HG03342 (cell line): ENCODE measurements around the gene SNX15.
"Not testable (repeated sequence)": the region's sequence is repeated elsewhere in the genome, so short reads cannot be mapped to it uniquely, and the experiment has no call there.

Source experiments
- ATAC-seq: cut with Tn5 transposase; IDR thresholded peaks from one replicate; pipeline ENCODE4 v1.9.1; 2021; ENCODE audit warnings: mild to moderate bottlenecking, moderate library complexity; ENCODE audit not compliant: unreplicated experiment

Gene SNX15

GRCh38 chr11:65013888-65014725 lies 13.1 kb upstream of the SNX15 start, which contains the start of gene ARL2:
ARL2 (plus strand) TSS chr11:65014160; CDS start chr11:65014208, 48 bp downstream.
- ATAC-seq: peak; percentile 73

- ATAC-seq: no peak
Measured at GRCh38 chr11:65014726-65015227, 12.5 kb upstream of the SNX15 start.

GRCh38 chr11:65016705-65017104 lies 10.5 kb upstream of the SNX15 start:
- no peak for ATAC-seq

GRCh38 chr11:65017937-65018336 lies 9.3 kb upstream of the SNX15 start:
- no peak for ATAC-seq

- ATAC-seq: no peak
Measured at GRCh38 chr11:65019824-65020223, 7.4 kb upstream of the SNX15 start.

GRCh38 chr11:65021003-65021402 lies 6.2 kb upstream of the SNX15 start:
- no peak for ATAC-seq

- no peak for ATAC-seq
Measured at GRCh38 chr11:65021509-65021908, 5.7 kb upstream of the SNX15 start.

- ATAC-seq: not testable (repeated sequence)
Measured at GRCh38 chr11:65023502-65023901, 3.7 kb upstream of the SNX15 start.

GRCh38 chr11:65026810-65027209 lies 429 bp upstream of the SNX15 start:
- no peak for ATAC-seq

GRCh38 chr11:65032216-65032615 lies 5.0 kb downstream of the SNX15 start:
- no peak for ATAC-seq

GRCh38 chr11:65034423-65034822 lies 7.2 kb downstream of the SNX15 start:
- ATAC-seq: no peak

- ATAC-seq: no peak
Measured at GRCh38 chr11:65035579-65035978, 8.3 kb downstream of the SNX15 start.

GRCh38 chr11:65036931-65037330 lies 9.7 kb downstream of the SNX15 start:
- no peak for ATAC-seq

GRCh38 chr11:65040520-65040846 lies 13.2 kb downstream of the SNX15 start:
- no peak for ATAC-seq

GRCh38 chr11:65040847-65041622 lies 13.8 kb downstream of the SNX15 start, which contains the start of gene SAC3D1:
SAC3D1 (plus strand) TSS chr11:65041210; CDS start chr11:65041293, 83 bp downstream.
- peak; percentile 85 for ATAC-seq

- no peak for ATAC-seq
Measured at GRCh38 chr11:65042891-65043290, 15.7 kb downstream of the SNX15 start.

GRCh38 chr11:65043881-65044501 lies 16.8 kb downstream of the SNX15 start:
- no peak for ATAC-seq

- no peak for ATAC-seq
Measured at GRCh38 chr11:65045061-65045460, 17.8 kb downstream of the SNX15 start.

GRCh38 chr11:65045728-65046127 lies 18.5 kb downstream of the SNX15 start:
- no peak for ATAC-seq

- no peak for ATAC-seq
Measured at GRCh38 chr11:65047581-65048422, 20.6 kb downstream of the SNX15 start.
